RWPE2 (cell line): ENCODE results near the gene FHIT.

Source experiments
- ATAC-seq: fragments of 200-7000 bp; cut with Tn5 transposase; 3 replicates; pipeline ENCODE4 v1.9.1; 2021; ENCODE audit warnings: low read depth
- DNase-seq: peaks from one replicate; pipeline ENCODE4 v3.0.0-alpha.2; 2020; ENCODE audit warnings: low spot score
- H3K27ac ChIP-seq: fragments of 450-650 bp; 2 replicates; pipeline ENCODE4 v1.5.1; 2017; ENCODE audit warnings: mild to moderate bottlenecking; ENCODE audit not compliant: poor library complexity, severe bottlenecking
- H3K27me3 ChIP-seq: fragments of 250-450 bp; sonication (Bioruptor Pico); 2 replicates; pipeline ENCODE4 v1.5.1; 2021; ENCODE audit warnings: mild to moderate bottlenecking, moderate library complexity; ENCODE audit not compliant: insufficient read depth, poor library complexity, severe bottlenecking
- H3K36me3 ChIP-seq: fragments of 250-450 bp; sonication (Bioruptor Pico); 2 replicates; pipeline ENCODE4 v1.5.1; 2020; ENCODE audit warnings: low read depth, mild to moderate bottlenecking, moderate library complexity
- H3K4me1 ChIP-seq: fragments of 250-450 bp; sonication (Bioruptor Pico); 2 replicates; pipeline ENCODE4 v1.5.1; 2021; ENCODE audit warnings: mild to moderate bottlenecking, moderate library complexity; ENCODE audit not compliant: insufficient read depth, poor library complexity, severe bottlenecking
- H3K4me3 ChIP-seq: fragments of 250-450 bp; sonication (Bioruptor Pico); 2 replicates; pipeline ENCODE4 v1.5.1; 2021; ENCODE audit warnings: mild to moderate bottlenecking, moderate library complexity; ENCODE audit not compliant: severe bottlenecking
- H3K9me3 ChIP-seq: fragments of 250-450 bp; sonication (Bioruptor Pico); 2 replicates; pipeline ENCODE4 v1.5.1; 2021; ENCODE audit warnings: mild to moderate bottlenecking, moderate library complexity; ENCODE audit not compliant: severe bottlenecking
- CTCF ChIP-seq: fragments of 450-650 bp; IDR thresholded peaks from one replicate; pipeline ENCODE4 v1.5.1; 2017; ENCODE audit warnings: mild to moderate bottlenecking, moderate library complexity; ENCODE audit not compliant: poor library complexity, severe bottlenecking

The FHIT gene

GRCh38 chr3:59970376-59970775 lies 1280.9 kb downstream of the FHIT start:
- ATAC-seq (no peak), DNase-seq (no peak)
- Histone ChIP-seq H3K9me3 (no peaks in the 10 kb centered on the region), H3K36me3 (no peaks in the 10 kb centered on the region), H3K27ac (no peak overlapping the region), H3K4me1 (no peaks in the 10 kb centered on the region), H3K4me3 (no peak overlapping the region), H3K27me3 (no peaks in the 10 kb centered on the region)
- TF ChIP-seq CTCF: no peak

- H3K27me3 ChIP-seq: no peaks in the 10 kb centered on the region
- no peak overlapping the region for H3K27ac ChIP-seq
- no peak for ATAC-seq
- DNase-seq: no peak
- H3K4me1 ChIP-seq: no peaks in the 10 kb centered on the region
- H3K4me3 ChIP-seq: no peak overlapping the region
- no peaks in the 10 kb centered on the region for H3K36me3 ChIP-seq
- no peak for TF ChIP-seq CTCF
- H3K9me3 ChIP-seq: no peaks in the 10 kb centered on the region
Measured at GRCh38 chr3:59968513-59969045, 1282.7 kb downstream of the FHIT start.

GRCh38 chr3:59963676-59964075 lies 1287.6 kb downstream of the FHIT start:
- Histone ChIP-seq H3K4me1 (no peaks in the 10 kb centered on the region), H3K4me3 (no peak overlapping the region), H3K36me3 (no peaks in the 10 kb centered on the region), H3K9me3 (no peaks in the 10 kb centered on the region), H3K27me3 (peaks cover 2% of the 10 kb centered on the region), H3K27ac (no peak overlapping the region)
- no peak for ATAC-seq
- no peak for DNase-seq
- TF ChIP-seq CTCF: no peak

- TF ChIP-seq CTCF: no peak
- H3K36me3 ChIP-seq: no peaks in the 10 kb centered on the region
- no peaks in the 10 kb centered on the region for H3K27me3 ChIP-seq
- no peak overlapping the region for H3K4me3 ChIP-seq
- H3K27ac ChIP-seq: no peak overlapping the region
- no peaks in the 10 kb centered on the region for H3K9me3 ChIP-seq
- no peaks in the 10 kb centered on the region for H3K4me1 ChIP-seq
- no peak for DNase-seq
- no peak for ATAC-seq
Measured at GRCh38 chr3:59957150-59957549, 1294.1 kb downstream of the FHIT start.

- no peaks in the 10 kb centered on the region for H3K4me1 ChIP-seq
- no peaks in the 10 kb centered on the region for H3K9me3 ChIP-seq
- no peak overlapping the region for H3K27ac ChIP-seq
- TF ChIP-seq CTCF: no peak
- ATAC-seq: no peak
- H3K27me3 ChIP-seq: no peaks in the 10 kb centered on the region
- H3K4me3 ChIP-seq: no peak overlapping the region
- no peaks in the 10 kb centered on the region for H3K36me3 ChIP-seq
- DNase-seq: no peak
Measured at GRCh38 chr3:59953104-59953503, 1298.1 kb downstream of the FHIT start.
